Bronchial epithelial cell (primary cell): Measurements from ENCODE around the gene SF3B2. TPM values are rescaled to one million over a fixed set of nuclear protein-coding genes. Genes with fewer than 3 reads are reported as not detected.

Experiments
- DNase-seq: peaks from one replicate; pipeline ENCODE4 v3.0.0-alpha.2; 2010; ENCODE audit warnings: low read depth
- FAIRE-seq: peaks from 2 replicates; lab custom pipeline; 2011; peaks lifted over from hg19 to GRCh38; lab: Jason Lieb, UNC
- H3K27me3 ChIP-seq: 2 replicates; pipeline ENCODE4 v1.5.1; 2011; ENCODE audit warnings: low read length; ENCODE audit not compliant: control insufficient read depth, insufficient read depth
- H3K36me3 ChIP-seq: 2 replicates; pipeline ENCODE4 v1.5.1; 2011; ENCODE audit warnings: low read length; ENCODE audit not compliant: control insufficient read depth, insufficient read depth
- H3K4me3 ChIP-seq: 2 replicates; pipeline ENCODE4 v1.5.1; 2011; ENCODE audit warnings: mild to moderate bottlenecking, low read depth, low read length, control low read depth
- total RNA-seq: library from RNA; depleted of rRNA; stranded (reverse); fragments of >200 nt; gene quantifications from 2 replicates; pipeline ENCODE4 v1.2.1, GENCODE V29; 2014
- TF ChIP-seq, protein P1 (sequence below): IDR thresholded peaks from 2 replicates; pipeline ENCODE4 v1.5.1; 2011; ENCODE audit warnings: mild to moderate bottlenecking, moderate library complexity, low read length, control low read depth, inconsistent platforms; ENCODE audit not compliant: insufficient read depth, severe bottlenecking

SF3B2 gene
- total RNA-seq, 1 donor from 2014 or later: 88.2 TPM

DNA sequence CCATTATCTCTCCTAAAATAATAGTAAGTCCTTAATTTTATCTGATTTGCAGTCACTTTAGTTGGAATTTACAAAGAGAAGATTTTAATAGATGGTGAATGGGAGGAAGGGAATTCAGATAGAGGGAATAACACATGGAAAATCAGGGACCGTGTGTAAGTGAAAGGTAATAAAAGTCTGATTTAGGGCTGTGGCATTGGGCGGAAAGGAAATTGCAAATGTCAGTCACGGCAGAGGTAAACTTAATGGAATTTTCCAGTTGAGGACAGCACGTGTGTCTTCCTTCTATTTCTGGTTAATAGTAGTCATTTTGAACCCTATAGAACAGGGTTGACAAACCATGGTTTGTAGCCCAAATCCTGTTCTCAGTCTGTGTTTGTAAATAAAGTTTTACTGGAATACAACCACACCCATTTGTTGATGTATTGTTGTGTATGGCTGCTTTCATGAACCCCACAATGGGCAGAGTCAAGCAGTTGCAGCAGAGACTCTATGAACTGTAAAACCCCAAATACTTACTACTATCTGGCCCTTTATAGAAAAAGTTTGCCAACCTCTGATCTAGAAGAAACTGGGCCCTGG is 52.0 kb downstream of the SF3B2 start:
- FAIRE-seq (no peak), DNase-seq (no peak)
- TF ChIP-seq, protein P1, sequence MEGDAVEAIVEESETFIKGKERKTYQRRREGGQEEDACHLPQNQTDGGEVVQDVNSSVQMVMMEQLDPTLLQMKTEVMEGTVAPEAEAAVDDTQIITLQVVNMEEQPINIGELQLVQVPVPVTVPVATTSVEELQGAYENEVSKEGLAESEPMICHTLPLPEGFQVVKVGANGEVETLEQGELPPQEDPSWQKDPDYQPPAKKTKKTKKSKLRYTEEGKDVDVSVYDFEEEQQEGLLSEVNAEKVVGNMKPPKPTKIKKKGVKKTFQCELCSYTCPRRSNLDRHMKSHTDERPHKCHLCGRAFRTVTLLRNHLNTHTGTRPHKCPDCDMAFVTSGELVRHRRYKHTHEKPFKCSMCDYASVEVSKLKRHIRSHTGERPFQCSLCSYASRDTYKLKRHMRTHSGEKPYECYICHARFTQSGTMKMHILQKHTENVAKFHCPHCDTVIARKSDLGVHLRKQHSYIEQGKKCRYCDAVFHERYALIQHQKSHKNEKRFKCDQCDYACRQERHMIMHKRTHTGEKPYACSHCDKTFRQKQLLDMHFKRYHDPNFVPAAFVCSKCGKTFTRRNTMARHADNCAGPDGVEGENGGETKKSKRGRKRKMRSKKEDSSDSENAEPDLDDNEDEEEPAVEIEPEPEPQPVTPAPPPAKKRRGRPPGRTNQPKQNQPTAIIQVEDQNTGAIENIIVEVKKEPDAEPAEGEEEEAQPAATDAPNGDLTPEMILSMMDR: no peak
- H3K4me3 ChIP-seq: no peak overlapping the region
- H3K27me3 ChIP-seq: no peaks in the 10 kb centered on the region
- H3K36me3 ChIP-seq: no peaks in the 10 kb centered on the region

GRCh38 chr11:66106786-66107599 is 54.8 kb downstream of the SF3B2 start:
- FAIRE-seq: no peak

DNA sequence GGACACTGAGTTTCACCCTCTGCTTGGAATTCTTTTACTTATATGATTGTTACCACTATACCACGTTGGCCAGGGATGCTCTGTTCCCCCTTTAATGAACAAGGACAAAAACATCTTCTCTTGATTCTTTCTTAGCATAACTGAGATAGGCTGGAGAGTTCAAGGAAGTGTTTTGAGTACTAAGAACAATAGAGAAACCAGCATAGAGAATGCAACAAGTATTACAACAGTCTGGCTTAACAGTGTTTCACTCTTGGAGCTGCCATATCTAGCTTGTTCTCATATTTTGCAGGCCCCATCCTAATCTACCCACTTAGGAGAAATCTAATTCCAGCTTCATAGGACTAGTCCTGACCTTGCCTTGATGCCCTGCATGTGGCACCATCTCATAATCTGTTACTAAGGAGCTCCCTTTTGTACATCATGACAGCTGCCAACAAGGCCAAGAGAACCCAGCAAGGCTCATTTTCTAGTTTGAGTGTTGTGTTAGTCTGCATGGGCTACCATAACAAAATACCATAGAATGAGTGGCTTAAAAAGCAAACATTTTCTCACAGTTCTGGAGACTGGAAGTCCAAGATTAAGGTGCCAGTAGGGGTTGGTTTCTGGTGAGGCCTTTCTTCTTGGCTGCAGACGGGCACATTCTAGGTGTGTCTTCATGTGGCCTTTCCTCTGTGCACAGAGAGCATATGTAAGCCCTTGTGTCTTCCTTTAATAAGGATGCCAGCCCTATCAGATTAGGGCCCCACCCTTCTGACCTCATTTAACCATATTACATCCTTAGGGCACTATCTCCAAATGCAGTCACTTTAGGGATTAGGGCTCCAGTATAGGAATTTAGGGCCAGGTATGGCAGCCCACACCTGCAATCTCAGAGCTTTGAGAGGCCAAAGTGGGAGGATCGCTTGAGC is 55.7 kb downstream of the SF3B2 start:
- no peaks in the 10 kb centered on the region for H3K36me3 ChIP-seq
- no peak overlapping the region for H3K4me3 ChIP-seq
- H3K27me3 ChIP-seq: no peaks in the 10 kb centered on the region
- DNase-seq (no peak), FAIRE-seq (no peak)
- TF ChIP-seq, protein P1: no peak

More at GRCh38 chr11:66106786-66107599, 54.8 kb downstream of the SF3B2 start:
- Histone ChIP-seq H3K36me3 (no peaks in the 10 kb centered on the region), H3K4me3 (no peak overlapping the region), H3K27me3 (no peaks in the 10 kb centered on the region)
- TF ChIP-seq, protein P1: no peak
- DNase-seq: peak; percentile 51

DNA sequence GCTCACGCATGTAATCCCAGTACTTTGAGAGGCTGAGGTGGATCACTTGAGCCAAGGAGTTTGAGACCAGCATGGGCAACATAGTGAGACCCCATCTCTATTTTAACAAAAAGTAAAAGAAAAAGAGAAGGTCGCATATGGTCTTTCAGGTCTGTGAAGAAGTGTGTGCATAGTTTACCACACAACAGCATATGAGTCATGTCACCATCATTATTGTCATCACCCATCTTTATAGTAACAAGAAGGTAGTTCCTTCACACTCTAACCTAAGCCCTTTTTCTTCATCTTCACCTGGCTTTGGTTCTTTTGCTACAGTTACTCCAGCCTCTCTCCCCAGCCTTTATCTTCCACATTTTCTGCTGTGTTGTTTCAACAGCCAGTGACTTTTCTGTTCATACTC is 57.1 kb downstream of the SF3B2 start:
- FAIRE-seq: no peak
- TF ChIP-seq, protein P1: no peak

DNA sequence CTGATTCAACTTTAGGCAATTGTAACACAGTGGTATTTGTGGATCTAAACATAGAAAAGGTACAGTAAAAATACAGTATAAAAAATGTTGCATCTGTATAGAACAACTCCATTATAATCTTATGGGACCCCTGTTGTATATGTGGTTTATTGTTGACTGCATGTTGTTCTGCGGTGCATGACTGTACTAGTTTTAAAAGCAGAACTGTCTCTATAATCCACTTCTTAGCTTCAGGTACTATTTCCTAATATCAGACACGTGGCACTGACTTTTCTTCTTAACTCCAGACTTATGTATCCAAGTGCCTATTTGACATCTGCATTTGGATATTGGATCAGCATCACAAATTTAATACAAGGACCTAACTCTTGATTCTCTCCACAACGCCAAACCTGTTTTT is 59.0 kb downstream of the SF3B2 start:
- TF ChIP-seq, protein P1: no peak
- no peak for FAIRE-seq
- Histone ChIP-seq H3K36me3 (no peaks in the 10 kb centered on the region), H3K27me3 (no peaks in the 10 kb centered on the region), H3K4me3 (no peak overlapping the region)
- DNase-seq: no peak

More for the DNA sequence above, 57.1 kb downstream of the SF3B2 start:
- Histone ChIP-seq H3K4me3 (no peak overlapping the region), H3K27me3 (no peaks in the 10 kb centered on the region), H3K36me3 (no peaks in the 10 kb centered on the region)
- DNase-seq: no peak
